GM19438 (cell line): ENCODE data around the gene TMC6.
"Not testable (repeated sequence)": the region's sequence is repeated elsewhere in the genome, so short reads cannot be mapped to it uniquely, and the experiment has no call there.

Experiments used
- ATAC-seq: cut with Tn5 transposase; IDR thresholded peaks from one replicate; pipeline ENCODE4 v1.9.1; 2021; ENCODE audit warnings: low read depth; ENCODE audit not compliant: unreplicated experiment

TMC6 gene

DNA sequence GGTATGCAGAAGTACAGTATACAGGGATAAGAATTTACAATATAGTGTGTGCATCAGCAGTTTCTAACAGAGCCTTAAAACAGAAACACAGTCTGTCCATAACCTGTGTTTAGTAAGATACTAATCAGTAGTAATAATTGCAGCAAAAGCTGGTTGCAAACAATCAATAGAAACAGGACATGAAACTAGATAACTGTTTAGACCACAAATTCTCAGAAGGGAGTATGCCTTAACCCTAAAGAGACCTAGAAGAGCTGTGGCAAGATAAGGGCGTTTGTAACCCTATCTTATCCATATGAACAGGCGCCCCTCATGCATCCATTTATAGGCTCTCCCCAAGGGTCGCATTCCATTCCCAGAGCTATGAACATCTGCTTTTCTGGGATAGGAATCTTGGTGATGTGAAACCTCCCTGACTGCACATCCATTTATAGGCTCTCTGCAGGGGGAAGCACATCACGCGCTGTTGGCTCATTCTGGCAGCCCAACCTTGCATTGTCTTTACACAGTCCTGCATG, 46.1 kb downstream of the TMC6 start:
- ATAC-seq, result not testable (repeated sequence)

DNA sequence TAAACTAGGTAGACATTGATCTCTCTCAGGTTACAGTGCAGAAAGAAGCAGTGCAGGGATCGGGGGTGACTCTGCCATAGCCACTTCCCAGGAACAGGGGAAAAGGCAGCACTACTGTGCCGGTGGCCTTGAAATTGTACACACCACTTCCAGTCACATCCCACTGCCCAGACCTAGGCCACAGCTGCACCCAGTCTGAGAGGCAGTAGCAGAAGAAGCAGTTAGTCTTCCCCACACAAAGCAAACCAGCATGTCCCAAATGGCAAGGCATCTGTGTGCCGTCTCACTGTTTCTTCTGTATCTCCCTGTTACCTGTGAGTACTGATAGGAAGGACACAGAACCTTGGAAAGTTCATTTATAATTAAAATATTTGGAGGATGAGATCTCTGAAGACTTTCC, 47.0 kb downstream of the TMC6 start:
- ATAC-seq, result no peak

DNA sequence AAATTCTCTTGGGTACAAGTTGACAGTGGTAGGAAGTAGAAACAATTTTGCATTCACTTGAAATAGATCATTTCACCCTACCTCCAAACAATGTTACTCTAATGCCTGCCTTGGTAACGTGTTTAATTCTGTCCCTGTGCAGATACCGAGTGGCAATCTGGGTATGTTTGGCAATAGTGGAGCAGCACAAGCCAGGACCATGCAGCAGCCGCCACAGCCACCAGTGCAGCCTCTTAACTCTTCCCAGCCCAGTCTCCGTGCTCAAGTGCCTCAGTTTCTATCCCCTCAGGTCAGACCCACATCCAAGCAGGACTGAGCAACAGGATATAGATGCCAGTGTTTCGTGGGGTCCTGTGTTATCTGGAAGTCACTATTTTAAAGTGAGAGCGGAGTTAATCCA, 49.3 kb downstream of the TMC6 start:
- no peak for ATAC-seq

DNA sequence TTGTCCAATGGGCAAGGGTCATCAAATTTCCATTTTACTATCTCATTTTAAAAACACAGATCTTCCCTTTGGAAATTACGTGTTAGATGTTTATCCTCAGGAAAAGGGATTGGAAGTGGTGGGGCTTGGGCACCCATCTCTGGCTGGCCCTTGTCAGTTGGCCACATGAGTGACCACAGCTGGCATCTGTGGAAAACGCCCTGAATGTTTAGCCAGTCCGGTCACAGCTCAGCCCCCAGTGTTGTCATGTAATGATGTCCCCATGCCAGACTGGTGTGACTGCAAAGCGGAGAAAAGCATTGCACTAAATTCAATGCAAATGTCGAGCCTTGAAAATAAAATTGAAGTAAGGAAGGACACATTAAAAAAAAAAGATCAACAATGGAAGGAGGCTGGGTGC, 53.0 kb downstream of the TMC6 start:
- no peak for ATAC-seq

DNA sequence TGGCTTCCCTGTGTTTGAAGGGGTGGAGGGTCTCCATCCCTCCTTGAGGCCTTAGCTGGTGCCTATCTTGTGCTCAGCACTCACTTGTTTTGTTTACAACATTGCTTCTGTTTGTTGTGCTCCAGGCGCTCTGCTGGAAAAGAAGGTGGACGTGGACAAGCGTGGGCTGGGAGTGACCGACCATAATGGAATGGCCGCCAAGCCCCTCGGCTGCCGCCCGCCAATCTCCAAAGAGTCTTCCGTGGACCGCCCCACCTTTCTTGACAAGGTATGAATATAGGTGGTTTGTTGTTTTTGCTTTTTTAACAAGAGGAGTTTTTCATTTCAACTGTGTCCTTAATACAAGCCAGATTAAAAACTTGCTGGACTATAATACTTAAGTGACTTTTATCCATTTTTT, 53.5 kb downstream of the TMC6 start:
- no peak for ATAC-seq

DNA sequence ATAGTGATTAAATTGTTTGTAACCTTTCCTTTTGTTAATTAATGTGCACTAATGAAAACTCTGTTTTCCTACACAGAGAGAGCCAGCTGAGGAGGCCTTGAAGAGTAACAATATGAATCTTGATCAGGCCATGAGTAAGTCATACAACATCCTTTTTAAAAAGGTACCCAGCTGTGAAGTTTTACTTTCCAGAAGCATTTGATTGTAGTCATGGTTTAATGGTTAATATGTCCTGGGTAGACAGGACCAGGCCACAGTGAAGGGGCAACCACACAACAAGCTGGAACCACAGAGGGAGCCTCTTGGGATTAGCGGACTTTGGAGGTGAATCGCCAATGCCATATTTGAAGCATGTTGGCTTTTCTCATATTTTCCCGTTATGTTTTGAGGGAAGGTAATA, 55.6 kb downstream of the TMC6 start:
- ATAC-seq, result no peak

GRCh38 chr17:78069695-78070094, 58.9 kb downstream of the TMC6 start:
- ATAC-seq, result no peak

DNA sequence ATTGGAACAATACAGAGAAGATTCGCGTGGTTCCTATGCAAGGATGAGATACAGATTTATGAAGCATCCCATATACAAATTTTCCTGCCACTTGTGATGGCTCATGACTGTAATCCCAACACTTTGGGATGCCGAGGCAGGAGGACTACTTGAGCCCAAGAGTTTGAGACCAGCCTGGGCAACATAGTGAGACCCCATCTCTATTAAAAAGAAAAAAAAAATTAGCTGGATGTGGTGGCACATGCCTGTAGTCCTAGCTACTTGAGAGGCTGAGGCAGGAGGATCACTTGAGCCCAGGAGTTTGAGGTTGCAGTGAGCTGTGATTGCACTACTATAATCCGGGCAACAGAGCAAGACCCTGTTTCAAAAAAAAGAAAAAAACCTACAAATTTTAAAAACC, 61.6 kb downstream of the TMC6 start:
- ATAC-seq, result not testable (repeated sequence)

DNA sequence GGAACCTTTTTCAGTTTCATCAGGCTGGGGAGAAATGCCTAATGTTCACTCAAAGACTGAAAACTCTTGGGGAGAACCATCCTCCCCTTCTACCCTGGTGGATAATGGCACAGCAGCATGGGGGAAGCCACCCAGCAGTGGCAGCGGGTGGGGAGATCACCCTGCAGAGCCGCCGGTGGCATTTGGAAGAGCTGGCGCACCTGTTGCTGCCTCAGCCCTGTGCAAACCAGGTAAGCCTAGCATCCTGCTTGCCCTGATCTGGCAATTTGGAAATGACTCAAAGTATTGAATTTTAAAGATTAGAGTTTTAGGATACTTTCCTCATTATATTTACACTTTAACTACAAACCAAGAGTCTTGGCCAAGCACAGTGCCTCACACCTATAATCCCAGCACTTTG, 63.8 kb downstream of the TMC6 start:
- no peak for ATAC-seq

- no peak for ATAC-seq
Observed at GRCh38 chr17:78063489-78063888, 65.1 kb downstream of the TMC6 start.

GRCh38 chr17:78062596-78062995, 66.0 kb downstream of the TMC6 start:
- no peak for ATAC-seq
